ENCODE measurements around the gene CNKSR2.

DNA sequence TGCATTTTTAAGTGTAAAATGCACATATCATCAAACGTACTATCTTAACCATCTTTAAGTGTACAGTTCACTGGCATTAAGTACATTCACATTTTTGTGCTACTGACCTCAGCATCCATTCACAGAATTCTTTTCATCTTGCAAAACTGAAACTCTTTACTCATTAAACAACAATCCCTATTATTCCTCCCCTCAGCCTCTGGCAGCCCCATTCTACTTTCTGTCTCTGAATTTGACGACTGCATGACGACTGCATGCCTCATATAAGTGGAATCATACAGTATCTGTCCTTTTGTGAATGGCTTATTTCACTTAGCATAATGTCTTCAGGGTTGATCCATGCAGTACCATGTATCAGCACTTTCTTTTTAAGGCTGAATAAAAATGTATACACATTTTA, 38.7 kb downstream of the CNKSR2 start:
- TF ChIP-seq CTCF (IDR thresholded peaks at IDR 0.05) (no peak), EZH2 (IDR thresholded peaks at IDR 0.05) (no peak)

All from neural progenitor cell (in vitro differentiated cells).